Activated naive CD8-positive, alpha-beta T cell treated with anti-CD3 and anti-CD28 coated beads, Interleukin-2, amount 50 U/mL, for 16 hours (primary cell): ENCODE measurements around the gene TRDMT1.
A peak's percentile ranks its signal among the peaks of the same experiment; 100 is the strongest.

Experiments used
- DNase-seq: peaks from one replicate; pipeline ENCODE4 v3.0.0-alpha.2; 2020; ENCODE audit warnings: low read depth, low spot score

The TRDMT1 gene

GRCh38 chr10:17231788-17232187, 30.3 kb upstream of the TRDMT1 start:
- no peak for DNase-seq

- DNase-seq: peak; percentile 76
Measured at GRCh38 chr10:17229967-17230682, 28.7 kb upstream of the TRDMT1 start.

GRCh38 chr10:17229717-17229966, 28.2 kb upstream of the TRDMT1 start:
- DNase-seq: no peak

GRCh38 chr10:17229016-17229716, 27.7 kb upstream of the TRDMT1 start:
- DNase-seq: peak; percentile 29

GRCh38 chr10:17228091-17229015, 26.9 kb upstream of the TRDMT1 start, which contains the start of gene VIM:
VIM (plus strand) TSS chr10:17228241; CDS start chr10:17229423, 1,182 bp downstream.
- DNase-seq: peak; percentile 70

- DNase-seq: no peak
Measured at GRCh38 chr10:17227367-17228090, 26.1 kb upstream of the TRDMT1 start.

- no peak for DNase-seq
Measured at GRCh38 chr10:17226891-17227303, 25.4 kb upstream of the TRDMT1 start.

GRCh38 chr10:17225808-17226207, 24.3 kb upstream of the TRDMT1 start:
- no peak for DNase-seq

- no peak for DNase-seq
Measured at GRCh38 chr10:17222329-17222728, 20.9 kb upstream of the TRDMT1 start.

- DNase-seq: no peak
Measured at GRCh38 chr10:17220652-17221100, 19.2 kb upstream of the TRDMT1 start.

GRCh38 chr10:17219024-17219423, 17.6 kb upstream of the TRDMT1 start:
- DNase-seq: no peak

- no peak for DNase-seq
Measured at GRCh38 chr10:17217631-17218232, 16.3 kb upstream of the TRDMT1 start.

GRCh38 chr10:17216901-17217395, 15.5 kb upstream of the TRDMT1 start:
- DNase-seq: no peak

GRCh38 chr10:17216217-17216900, 14.9 kb upstream of the TRDMT1 start:
- DNase-seq: no peak

- DNase-seq: no peak
Measured at GRCh38 chr10:17215782-17216122, 14.3 kb upstream of the TRDMT1 start.

- DNase-seq: no peak
Measured at GRCh38 chr10:17214971-17215781, 13.7 kb upstream of the TRDMT1 start.

- DNase-seq: no peak
Measured at GRCh38 chr10:17214526-17214925, 13.1 kb upstream of the TRDMT1 start.

GRCh38 chr10:17213646-17214349, 12.3 kb upstream of the TRDMT1 start:
- DNase-seq: no peak

GRCh38 chr10:17212802-17213221, 11.3 kb upstream of the TRDMT1 start:
- no peak for DNase-seq
